ENCODE data around the gene FN3KRP. TPM values are rescaled to one million over a fixed set of nuclear protein-coding genes. Genes with fewer than 3 reads are reported as not detected.
"Not testable (repeated sequence)": the region's sequence is repeated elsewhere in the genome, so short reads cannot be mapped to it uniquely, and the experiment has no call there.

Gene FN3KRP
- polyA plus RNA-seq, 3 donors, result 16.5 to 24.8 (median 23.2) TPM

DNA sequence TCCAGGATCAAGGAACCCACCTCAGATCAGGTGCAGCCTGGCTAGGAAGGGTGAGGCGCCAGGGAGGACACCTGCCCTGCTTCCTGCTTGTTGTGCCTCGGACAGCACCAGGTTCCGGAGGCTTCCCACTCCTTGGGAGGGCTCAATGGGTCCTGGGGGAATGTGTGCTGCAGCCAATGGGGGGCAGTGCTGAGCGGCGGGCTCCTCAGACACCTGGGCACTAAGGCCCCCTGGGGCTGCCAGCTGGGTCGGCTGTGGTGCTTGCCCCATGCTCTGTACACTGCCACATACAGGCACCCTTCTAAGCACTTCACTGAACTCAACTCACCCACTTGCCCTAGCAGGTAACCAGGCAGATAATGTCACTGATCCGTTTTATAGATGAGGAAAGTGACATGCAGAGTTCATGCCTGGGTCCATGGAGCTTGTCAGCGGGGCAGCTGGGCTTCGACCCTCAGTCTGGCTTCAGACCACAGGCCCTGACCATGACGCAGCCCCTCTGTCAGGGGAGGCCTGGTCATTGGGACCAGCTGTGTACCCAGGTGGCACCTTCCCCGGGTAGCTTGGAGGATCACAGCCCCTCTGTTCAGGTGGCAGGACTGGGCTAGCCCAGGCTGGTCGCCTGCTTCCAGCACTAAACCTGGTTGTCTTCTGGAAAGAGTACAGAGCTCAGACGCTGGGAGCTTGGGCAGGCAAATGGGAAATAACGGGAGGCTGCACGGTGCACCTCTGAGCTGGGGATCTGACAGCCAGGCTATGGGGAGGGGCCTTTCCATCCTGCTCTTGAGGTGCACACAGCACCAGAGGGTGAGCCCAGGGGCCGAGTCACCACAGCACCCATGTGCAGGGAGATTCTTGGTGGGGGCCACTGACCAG, 27.1 kb downstream of the FN3KRP start:
- no peaks in the 10 kb centered on the region for H3K4me1 Mint-ChIP-seq
- peaks cover 2 to 5% of the 10 kb centered on the region in 2 donors for H3K36me3 Mint-ChIP-seq
- intact Hi-C loops (cut with micrococcal nuclease), result no loop called here

DNA sequence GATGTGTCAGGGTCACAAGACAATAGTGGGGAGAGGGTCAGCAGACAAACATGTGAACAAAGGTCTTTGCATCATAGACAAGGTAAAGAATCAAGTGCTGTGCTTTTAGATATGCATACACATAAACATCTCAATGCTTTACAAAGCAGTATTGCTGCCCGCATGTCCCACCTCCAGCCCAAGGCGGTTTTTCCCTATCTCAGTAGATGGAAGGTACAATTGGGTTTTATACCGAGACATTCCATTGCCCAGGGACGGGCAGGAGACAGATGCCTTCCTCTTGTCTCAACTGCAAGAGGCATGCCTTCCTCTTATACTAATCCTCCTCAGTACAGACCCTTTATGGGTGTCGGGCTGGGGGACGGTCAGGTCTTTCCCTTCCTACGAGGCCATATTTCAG, 28.2 kb downstream of the FN3KRP start:
- H3K27ac ChIP-seq (ENCODE audit: low read depth in 1 of 2, low read length in 2 of 2); H3K27ac Mint-ChIP-seq; H4K20me1 ChIP-seq (ENCODE audit: insufficient read depth, low read length); H3K9ac ChIP-seq (ENCODE audit: insufficient read depth, low read length, poor library complexity, severe bottlenecking); H3K4me3 ChIP-seq (replicated peaks in 1 of 3; ENCODE audit: low read depth in 2 of 3, low read length in 3 of 3); H3K4me3 Mint-ChIP-seq; H3K27me3 ChIP-seq (ENCODE audit: control insufficient read depth in 2 of 2, insufficient read depth in 2 of 2, low read length in 2 of 2); DNase-seq; H3K4me1 Mint-ChIP-seq; H2AFZ ChIP-seq (ENCODE audit: insufficient read depth, low read depth, low read length, poor library complexity, severe bottlenecking); intact Hi-C loops (cut with micrococcal nuclease); H3K36me3 ChIP-seq (replicated peaks in 1 of 2; ENCODE audit: control insufficient read depth in 1 of 2, insufficient read depth in 2 of 2, low read length in 2 of 2); H3K4me2 ChIP-seq (replicated peaks; ENCODE audit: extremely low read depth, low read length, poor library complexity, severe bottlenecking); H3K4me1 ChIP-seq (ENCODE audit: control insufficient read depth in 1 of 2, insufficient read depth in 2 of 2, low read length in 2 of 2); H3K79me2 ChIP-seq (ENCODE audit: insufficient read depth, low read length); H3K36me3 Mint-ChIP-seq: not testable (repeated sequence)
- Mint-ChIP-seq H3K9me3 (peaks cover 14 to 68% (median 48%) of the 10 kb centered on the region in 7 donors), H3K27me3 (ENCODE audit: low read depth in 3 of 3) (peaks cover 1 to 18% (median 2%) of the 10 kb centered on the region in 3 donors)
- whole genome bisulfite sequencing (ENCODE audit: insufficient coverage), result no CpG with 5 or more reads among the region's 7 CpGs
- peaks cover 9 to 34% of the 10 kb centered on the region in 2 donors for H3K9me3 ChIP-seq (replicated peaks in 1 of 2; ENCODE audit: control insufficient read depth in 1 of 2, insufficient read depth in 1 of 2, low read length in 2 of 2)

More for the DNA sequence above, 27.1 kb downstream of the FN3KRP start:
- Histone ChIP-seq H3K4me3 (replicated peaks in 1 of 3; ENCODE audit: low read depth in 2 of 3, low read length in 3 of 3) (no peak overlapping the region), H4K20me1 (ENCODE audit: insufficient read depth, low read length) (no peaks in the 10 kb centered on the region), H3K36me3 (replicated peaks in 1 of 2; ENCODE audit: control insufficient read depth in 1 of 2, insufficient read depth in 2 of 2, low read length in 2 of 2) (no peaks in the 10 kb centered on the region), H3K4me1 (ENCODE audit: control insufficient read depth in 1 of 2, insufficient read depth in 2 of 2, low read length in 2 of 2) (no peaks in the 10 kb centered on the region), H3K9me3 (replicated peaks in 1 of 2; ENCODE audit: control insufficient read depth in 1 of 2, insufficient read depth in 1 of 2, low read length in 2 of 2) (peaks cover 9 to 34% of the 10 kb centered on the region in 2 donors), H3K9ac (ENCODE audit: insufficient read depth, low read length, poor library complexity, severe bottlenecking) (no peak overlapping the region), H3K79me2 (ENCODE audit: insufficient read depth, low read length) (no peaks in the 10 kb centered on the region), H2AFZ (ENCODE audit: insufficient read depth, low read depth, low read length, poor library complexity, severe bottlenecking) (no peak overlapping the region), H3K4me2 (replicated peaks; ENCODE audit: extremely low read depth, low read length, poor library complexity, severe bottlenecking) (no peak overlapping the region), H3K27me3 (ENCODE audit: control insufficient read depth in 2 of 2, insufficient read depth in 2 of 2, low read length in 2 of 2) (no peaks in the 10 kb centered on the region), H3K27ac (ENCODE audit: low read depth in 1 of 2, low read length in 2 of 2) (no peak overlapping the region)
- H3K9me3 Mint-ChIP-seq, result peaks cover 14 to 66% (median 48%) of the 10 kb centered on the region in 7 donors
- WGBS (ENCODE audit: insufficient coverage), result 93% methylated on average over 12 of the region's 16 CpGs
- DNase-seq, result no peak
- TF ChIP-seq, protein P1, sequence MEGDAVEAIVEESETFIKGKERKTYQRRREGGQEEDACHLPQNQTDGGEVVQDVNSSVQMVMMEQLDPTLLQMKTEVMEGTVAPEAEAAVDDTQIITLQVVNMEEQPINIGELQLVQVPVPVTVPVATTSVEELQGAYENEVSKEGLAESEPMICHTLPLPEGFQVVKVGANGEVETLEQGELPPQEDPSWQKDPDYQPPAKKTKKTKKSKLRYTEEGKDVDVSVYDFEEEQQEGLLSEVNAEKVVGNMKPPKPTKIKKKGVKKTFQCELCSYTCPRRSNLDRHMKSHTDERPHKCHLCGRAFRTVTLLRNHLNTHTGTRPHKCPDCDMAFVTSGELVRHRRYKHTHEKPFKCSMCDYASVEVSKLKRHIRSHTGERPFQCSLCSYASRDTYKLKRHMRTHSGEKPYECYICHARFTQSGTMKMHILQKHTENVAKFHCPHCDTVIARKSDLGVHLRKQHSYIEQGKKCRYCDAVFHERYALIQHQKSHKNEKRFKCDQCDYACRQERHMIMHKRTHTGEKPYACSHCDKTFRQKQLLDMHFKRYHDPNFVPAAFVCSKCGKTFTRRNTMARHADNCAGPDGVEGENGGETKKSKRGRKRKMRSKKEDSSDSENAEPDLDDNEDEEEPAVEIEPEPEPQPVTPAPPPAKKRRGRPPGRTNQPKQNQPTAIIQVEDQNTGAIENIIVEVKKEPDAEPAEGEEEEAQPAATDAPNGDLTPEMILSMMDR (IDR thresholded peaks at IDR 0.05), result no peak
- H3K27ac Mint-ChIP-seq, result no peak overlapping the region
- H3K4me3 Mint-ChIP-seq, result no peak overlapping the region
- H3K27me3 Mint-ChIP-seq (ENCODE audit: low read depth in 3 of 3), result peaks cover 1 to 9% (median 2%) of the 10 kb centered on the region in 3 donors

All from CD14-positive monocyte (primary cell).